UCSD-AML1 (cell line): Measurements from ENCODE around the gene ZNF736.
"Not testable (repeated sequence)": the region's sequence is repeated elsewhere in the genome, so short reads cannot be mapped to it uniquely, and the experiment has no call there.

Experiments
- DNase-seq: peaks from one replicate; lab custom pipeline; 2025; ENCODE audit not compliant: unreplicated experiment; lab: John Stamatoyannopoulos, UW

The ZNF736 gene

DNA sequence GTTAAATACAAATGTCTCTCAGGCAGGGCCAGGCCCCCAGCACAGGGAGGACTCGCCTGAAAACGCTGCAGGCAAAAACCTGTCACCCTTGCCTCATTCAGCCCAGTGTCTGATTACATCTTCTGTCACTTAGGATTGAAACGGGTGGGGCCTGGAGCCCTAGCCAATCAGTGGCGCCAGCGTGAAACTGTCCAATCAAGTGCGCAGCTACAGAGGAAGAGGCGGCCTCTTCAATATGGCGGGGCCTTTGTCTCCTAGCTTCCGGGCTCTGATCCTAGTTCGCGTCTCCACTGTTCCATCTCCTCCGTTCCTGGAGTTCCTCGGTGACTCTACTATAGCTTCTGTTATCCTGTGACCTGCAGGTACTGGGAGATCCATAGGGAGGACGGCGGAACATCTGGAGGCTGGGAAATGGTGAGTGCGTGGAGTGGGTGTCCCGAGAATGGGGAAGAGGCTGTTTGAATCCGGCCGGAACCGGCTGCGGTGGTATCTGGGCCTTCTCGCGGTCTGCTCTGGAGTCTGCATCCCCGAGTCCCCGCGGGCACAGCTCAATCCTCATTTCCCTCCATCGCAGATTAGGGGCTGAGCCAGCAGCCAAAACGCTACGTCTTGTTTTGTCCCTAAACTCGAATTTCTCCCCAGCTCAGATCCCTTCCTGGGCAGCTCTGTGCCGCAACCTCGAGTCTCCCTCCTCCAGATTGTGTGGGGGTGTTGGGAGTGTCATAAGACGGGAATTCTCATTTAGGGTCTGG, at the start of gene ZNF736:
ZNF736 (plus strand) TSS at position 222 of the 752 bp plus-strand sequence; CDS start at position 412, 190 bp downstream.
- peak; percentile 70 for DNase-seq

- no peak for DNase-seq
Measured at GRCh38 chr7:64266341-64266919, 47.3 kb upstream of the ZNF736 start.

DNA sequence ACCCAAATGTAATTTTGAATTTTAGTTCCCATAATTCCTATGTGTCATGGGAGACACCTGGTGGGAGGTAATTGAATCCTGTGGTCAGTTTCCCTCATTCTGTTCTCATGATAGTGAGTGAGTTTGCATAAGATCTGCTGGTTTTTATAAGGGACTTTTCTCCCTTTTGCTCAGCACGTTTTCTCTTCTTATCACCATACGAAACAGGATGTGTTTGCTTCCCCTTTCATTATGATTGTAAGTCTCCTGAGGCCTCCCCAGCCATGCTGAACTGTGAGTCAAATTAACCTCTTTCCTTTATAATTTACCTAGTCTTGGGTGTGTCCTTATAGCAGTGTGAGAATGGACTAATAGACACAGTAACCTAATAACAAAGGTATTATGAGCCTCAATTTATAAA, 36.1 kb upstream of the ZNF736 start:
- DNase-seq, result no peak

DNA sequence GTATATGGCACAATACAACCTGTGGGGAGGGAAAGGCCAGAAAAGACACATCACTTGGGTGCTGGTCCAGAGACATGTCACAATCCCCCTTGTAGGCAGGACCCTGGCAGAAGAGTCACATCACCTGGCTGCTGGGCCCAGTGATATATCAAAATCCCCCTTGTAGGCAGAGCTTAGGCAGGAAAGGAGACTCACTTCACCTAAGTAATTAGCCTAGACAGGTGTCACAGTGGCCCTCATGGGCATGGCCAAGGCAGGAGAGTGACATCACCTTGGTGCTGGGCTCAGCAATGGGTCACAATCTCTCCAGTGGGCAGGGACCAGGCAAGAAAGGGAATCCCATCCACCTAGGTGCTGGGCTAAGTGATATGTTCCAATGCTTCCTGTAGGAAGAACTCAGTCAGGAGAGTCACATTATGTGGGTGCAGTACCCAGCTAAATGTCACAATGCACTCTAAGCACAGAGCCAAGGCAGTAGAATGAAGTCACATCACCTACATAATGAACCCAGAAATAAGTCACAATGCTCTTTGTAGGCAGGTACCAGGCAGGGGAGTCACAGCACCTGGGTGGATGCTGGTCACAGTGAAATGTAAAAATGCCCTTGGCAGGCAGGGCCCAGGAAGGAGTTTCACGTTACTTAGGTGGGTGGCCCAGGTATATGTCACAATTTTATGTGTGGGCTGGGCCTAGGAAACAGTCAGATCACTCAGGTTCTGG, 18.9 kb upstream of the ZNF736 start:
- DNase-seq, result no peak

DNA sequence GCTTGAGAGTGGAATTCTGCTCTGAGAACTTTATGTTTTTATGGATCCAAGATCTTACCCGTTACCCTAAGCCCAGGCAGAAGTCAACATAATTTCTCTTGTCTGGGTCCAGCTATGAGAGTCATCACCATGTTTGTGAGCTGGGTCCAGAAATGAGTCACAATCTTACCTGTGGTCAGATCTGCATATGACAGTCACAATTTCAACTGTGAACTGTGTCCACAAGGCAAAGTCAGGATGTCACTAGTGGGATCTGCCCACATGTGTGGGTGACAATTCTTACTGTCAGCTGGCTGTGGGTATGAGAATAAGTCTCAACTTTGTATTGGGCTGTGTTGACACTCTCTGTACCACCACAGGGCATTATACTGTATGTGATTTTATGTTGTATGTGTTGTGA, 16.3 kb upstream of the ZNF736 start:
- not testable (repeated sequence) for DNase-seq

DNA sequence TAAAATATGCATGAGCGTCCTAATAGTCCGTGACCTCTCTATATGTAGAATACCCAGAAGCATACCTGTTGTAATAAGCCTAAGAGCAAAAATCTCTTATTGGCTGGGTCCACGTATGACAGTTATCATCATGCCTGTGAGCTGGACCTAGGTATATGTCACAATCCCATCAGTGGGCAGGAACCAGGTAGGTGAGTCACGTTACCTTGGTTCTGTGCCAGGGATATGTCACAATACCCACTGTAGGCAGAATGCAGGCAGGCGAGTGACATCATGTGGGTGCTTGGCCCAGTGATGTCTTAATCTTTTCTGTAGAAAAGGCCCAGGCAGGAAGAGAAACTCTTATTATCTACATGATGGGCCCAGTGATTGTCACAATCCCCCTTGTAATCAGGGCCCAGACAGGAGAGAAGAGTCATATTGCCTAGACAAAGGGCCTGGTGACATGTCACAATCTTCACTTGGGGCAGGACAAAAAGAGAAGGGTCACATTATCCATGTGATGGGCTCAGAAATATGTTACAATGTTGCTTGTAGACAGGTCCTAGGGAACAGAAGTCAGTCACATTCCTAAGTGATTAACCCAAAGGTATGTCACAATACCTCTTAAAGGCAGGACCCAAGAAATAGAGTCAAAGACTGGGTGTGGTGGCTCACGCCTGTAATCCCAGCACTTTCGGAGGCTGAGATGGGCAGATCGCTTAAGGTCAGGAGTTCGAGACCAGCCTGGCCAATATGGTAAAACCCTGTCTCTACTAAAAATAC, 12.9 kb upstream of the ZNF736 start:
- no peak for DNase-seq

GRCh38 chr7:64307254-64308015, 6.3 kb upstream of the ZNF736 start:
- DNase-seq, result peak; percentile 86

DNA sequence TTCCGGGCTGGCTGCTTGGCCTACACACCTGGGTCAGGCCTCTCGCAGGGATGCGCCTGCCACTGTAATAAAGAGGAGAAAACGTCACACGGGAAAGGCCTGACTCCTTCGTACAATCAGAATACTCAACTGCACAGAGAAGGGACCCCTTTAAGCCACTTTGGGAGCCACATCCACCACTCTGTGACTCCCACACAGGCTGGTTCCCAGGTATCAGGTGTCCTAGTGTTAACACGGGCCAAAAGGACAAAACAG, 5.8 kb upstream of the ZNF736 start:
- peak; percentile 13 for DNase-seq

GRCh38 chr7:64310426-64310825, 3.3 kb upstream of the ZNF736 start:
- no peak for DNase-seq

- DNase-seq, result no peak
Measured at GRCh38 chr7:64312826-64313225, 935 bp upstream of the ZNF736 start.

GRCh38 chr7:64314566-64314965, 805 bp downstream of the ZNF736 start:
- no peak for DNase-seq

GRCh38 chr7:64316031-64316742, 2.4 kb downstream of the ZNF736 start:
- DNase-seq, result not testable (repeated sequence)

- DNase-seq, result no peak
Measured at GRCh38 chr7:64320547-64321513, 7.1 kb downstream of the ZNF736 start.

DNA sequence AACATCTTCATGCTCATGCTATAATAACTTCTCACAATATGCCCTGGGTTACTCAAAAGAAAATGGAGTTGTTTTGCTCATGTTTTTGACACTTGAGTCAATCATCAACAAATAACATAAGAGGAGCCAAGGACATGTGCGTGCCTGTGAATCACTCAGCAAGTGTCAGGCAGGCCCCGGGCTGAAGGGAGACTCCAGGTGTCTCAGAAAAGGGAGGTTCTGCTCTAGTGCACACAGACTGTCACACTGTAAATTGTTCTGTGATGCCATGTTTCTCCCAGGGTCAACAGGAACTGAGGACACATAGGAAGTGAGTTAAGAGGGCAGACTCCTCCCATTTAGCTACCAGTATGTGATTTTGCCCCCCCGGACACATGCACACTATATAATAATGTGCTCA, 10.4 kb downstream of the ZNF736 start:
- DNase-seq, result not testable (repeated sequence)

DNA sequence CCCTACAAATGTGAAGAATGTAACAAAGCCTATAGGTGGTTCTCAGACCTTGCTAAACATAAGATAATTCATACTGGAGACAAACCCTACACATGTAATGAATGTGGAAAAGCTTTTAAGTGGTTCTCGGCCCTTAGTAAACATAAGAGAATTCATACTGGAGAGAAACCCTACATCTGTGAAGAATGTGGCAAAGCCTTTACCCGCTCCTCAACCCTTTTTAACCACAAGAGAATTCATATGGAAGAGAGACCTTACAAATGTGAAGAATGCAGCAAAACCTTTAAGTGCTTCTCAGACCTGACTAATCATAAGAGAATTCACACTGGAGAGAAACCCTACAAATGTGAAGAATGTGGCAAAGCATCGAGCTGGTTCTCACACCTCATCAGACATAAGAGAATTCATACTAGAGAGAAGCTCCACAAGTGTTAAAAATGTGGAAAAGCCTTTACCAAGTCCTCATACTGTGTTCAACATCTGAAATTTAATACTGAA, 35.0 kb downstream of the ZNF736 start:
- not testable (repeated sequence) for DNase-seq

GRCh38 chr7:64359543-64359942, 45.8 kb downstream of the ZNF736 start:
- DNase-seq, result no peak

DNA sequence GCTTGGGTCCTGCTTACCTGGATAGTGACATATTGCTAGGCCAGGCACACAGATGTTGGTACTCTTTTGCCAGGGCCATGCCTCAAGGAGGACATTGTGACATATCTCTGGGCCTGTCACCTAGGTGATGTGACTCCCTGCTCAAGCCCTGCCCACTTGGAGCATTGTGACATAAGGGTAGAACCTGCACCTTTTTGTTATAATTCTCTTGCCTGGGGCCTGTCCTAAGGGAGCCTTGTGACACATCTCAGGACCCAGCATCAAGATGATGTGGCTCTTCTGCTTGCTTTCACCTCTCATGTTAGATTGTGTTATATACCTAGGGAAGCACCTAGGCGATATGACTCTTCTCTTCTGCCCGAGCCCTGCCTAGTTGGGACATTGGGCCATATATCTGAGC, 57.4 kb downstream of the ZNF736 start:
- DNase-seq, result no peak

- DNase-seq, result no peak
Measured at GRCh38 chr7:64373017-64373416, 59.3 kb downstream of the ZNF736 start.

DNA sequence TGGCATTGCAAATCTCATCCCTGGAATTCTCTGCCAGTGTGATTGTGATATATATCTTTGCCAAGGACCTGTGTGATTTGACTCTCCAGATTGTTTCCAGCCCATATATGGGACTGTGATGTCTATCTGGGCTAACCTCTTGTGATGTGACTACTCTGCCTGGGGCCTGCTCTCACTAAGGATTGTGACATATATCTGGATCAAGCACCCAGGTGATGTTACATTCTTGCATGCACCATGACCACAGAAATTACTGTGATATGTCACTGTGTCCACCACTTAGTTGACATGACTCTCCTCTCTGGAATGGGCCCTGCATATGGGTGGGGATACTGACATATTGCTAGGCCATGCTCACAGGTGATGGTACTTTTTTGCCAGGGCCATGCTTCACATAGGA, 86.6 kb downstream of the ZNF736 start:
- no peak for DNase-seq
